ENCODE data around the gene MGMT. TPM values are rescaled to one million over a fixed set of nuclear protein-coding genes. Genes with fewer than 3 reads are reported as not detected.

The MGMT gene
- total RNA-seq, 2 donors from 2014 or later: 18.3 to 25.5 TPM

DNA sequence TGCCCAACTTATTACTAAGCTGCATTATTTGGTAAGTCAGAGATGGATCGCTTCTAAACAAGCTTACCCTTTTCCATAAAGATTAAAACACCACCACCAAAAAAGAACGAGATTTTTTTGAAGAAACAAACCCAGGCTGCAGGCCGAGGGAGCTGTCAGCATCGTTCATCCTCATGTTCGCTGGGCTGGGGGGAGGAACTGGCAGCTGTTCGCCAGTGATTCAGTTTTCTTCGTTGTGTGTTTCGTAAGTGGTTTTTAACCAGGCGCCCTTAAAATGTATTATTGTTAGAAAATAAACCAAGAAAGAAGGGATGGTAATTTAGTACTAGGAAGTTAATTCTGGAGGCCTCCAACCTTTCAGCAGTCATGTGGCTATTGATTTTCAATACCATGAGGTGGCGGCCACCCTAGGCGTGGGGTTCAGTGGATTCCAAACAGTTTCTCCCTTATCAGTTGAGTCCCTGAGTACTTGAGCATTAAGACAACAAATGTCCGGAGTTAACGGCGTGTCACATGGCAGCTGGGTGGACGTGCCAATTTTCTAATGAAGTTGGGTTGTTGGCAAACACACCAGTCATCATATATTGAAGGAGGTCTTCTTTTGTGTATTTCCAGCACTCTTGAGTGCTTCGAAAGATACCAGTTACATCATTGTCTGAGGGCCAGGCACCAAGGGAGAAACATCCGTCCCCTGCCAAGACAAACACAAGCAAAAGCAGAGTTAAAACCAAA is 323.8 kb downstream of the MGMT start:
- no peaks in the 10 kb centered on the region for H3K4me1 ChIP-seq (ENCODE audit: control insufficient read depth in 1 of 2, low read depth in 2 of 2)
- peaks cover 13% of the 10 kb centered on the region for H3K9me3 ChIP-seq
- no peak for ATAC-seq (ENCODE audit: insufficient number of reproducible peaks, low FRiP score, low read depth)
- no peak overlapping the region for H3K4me3 ChIP-seq
- DNase-seq (ENCODE audit: low spot score): no peak
- H3K27me3 ChIP-seq (replicated peaks; ENCODE audit: insufficient read depth): no peaks in the 10 kb centered on the region
- TF ChIP-seq, protein P1, sequence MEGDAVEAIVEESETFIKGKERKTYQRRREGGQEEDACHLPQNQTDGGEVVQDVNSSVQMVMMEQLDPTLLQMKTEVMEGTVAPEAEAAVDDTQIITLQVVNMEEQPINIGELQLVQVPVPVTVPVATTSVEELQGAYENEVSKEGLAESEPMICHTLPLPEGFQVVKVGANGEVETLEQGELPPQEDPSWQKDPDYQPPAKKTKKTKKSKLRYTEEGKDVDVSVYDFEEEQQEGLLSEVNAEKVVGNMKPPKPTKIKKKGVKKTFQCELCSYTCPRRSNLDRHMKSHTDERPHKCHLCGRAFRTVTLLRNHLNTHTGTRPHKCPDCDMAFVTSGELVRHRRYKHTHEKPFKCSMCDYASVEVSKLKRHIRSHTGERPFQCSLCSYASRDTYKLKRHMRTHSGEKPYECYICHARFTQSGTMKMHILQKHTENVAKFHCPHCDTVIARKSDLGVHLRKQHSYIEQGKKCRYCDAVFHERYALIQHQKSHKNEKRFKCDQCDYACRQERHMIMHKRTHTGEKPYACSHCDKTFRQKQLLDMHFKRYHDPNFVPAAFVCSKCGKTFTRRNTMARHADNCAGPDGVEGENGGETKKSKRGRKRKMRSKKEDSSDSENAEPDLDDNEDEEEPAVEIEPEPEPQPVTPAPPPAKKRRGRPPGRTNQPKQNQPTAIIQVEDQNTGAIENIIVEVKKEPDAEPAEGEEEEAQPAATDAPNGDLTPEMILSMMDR (IDR thresholded peaks at IDR 0.05): no peak
- no peak overlapping the region for H3K27ac ChIP-seq
- no peaks in the 10 kb centered on the region for H3K36me3 ChIP-seq

DNA sequence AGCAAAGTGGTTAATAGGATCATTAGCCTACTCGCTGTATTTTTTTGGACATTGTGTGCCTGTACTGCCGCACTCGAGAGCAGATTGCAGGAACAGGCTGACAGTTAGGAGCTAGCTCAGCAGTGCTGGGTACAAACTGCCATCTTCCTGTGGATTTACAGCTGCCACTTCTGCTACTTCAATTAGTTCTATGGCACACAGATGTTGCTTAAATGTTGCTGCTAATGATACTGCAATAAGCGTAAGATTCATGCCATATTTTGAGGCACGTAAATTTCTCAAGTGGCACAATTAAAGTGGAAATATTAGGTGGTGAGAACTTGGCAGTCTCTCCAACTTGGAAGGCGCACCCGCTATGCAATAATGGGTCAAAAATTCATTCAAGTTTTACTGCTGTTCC is 325.1 kb downstream of the MGMT start:
- ATAC-seq (ENCODE audit: insufficient number of reproducible peaks, low FRiP score, low read depth) (no peak), DNase-seq (ENCODE audit: low spot score) (no peak)
- H3K4me3 ChIP-seq: no peak overlapping the region
- H3K4me1 ChIP-seq (ENCODE audit: control insufficient read depth in 1 of 2, low read depth in 2 of 2): no peaks in the 10 kb centered on the region
- H3K27me3 ChIP-seq (replicated peaks; ENCODE audit: insufficient read depth): no peaks in the 10 kb centered on the region
- H3K36me3 ChIP-seq: no peaks in the 10 kb centered on the region
- H3K9me3 ChIP-seq: peaks cover 13% of the 10 kb centered on the region
- TF ChIP-seq, protein P1 (IDR thresholded peaks at IDR 0.05): no peak
- no peak overlapping the region for H3K27ac ChIP-seq

DNA sequence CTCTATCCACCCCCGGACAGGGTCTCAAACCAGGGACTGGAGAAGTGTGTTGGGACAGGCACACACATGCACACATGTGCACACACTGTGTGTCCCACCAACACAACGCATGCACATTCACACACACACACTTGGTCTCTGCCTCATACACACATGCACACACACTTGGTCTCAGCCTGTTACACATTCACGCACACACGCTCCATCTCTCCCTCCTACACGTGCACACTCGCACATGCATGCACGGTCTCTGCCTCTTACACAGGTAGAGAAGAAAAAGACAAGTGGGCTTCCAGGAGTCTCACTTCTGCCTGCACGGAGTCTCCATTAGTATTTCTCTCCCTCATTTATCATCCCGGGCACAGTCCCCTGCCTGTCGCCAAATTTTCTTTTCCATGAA is 325.8 kb downstream of the MGMT start:
- Histone ChIP-seq H3K36me3 (no peaks in the 10 kb centered on the region), H3K27me3 (replicated peaks; ENCODE audit: insufficient read depth) (no peaks in the 10 kb centered on the region), H3K4me1 (ENCODE audit: control insufficient read depth in 1 of 2, low read depth in 2 of 2) (no peaks in the 10 kb centered on the region), H3K4me3 (no peak overlapping the region), H3K9me3 (peaks cover 13% of the 10 kb centered on the region), H3K27ac (no peak overlapping the region)
- ATAC-seq (ENCODE audit: insufficient number of reproducible peaks, low FRiP score, low read depth): no peak
- no peak for DNase-seq (ENCODE audit: low spot score)
- TF ChIP-seq, protein P1 (IDR thresholded peaks at IDR 0.05): no peak

GRCh38 chr10:129793479-129793878 is 326.4 kb downstream of the MGMT start:
- Histone ChIP-seq H3K4me1 (ENCODE audit: control insufficient read depth in 1 of 2, low read depth in 2 of 2) (no peaks in the 10 kb centered on the region), H3K27ac (no peak overlapping the region), H3K27me3 (replicated peaks; ENCODE audit: insufficient read depth) (no peaks in the 10 kb centered on the region), H3K4me3 (no peak overlapping the region), H3K36me3 (no peaks in the 10 kb centered on the region), H3K9me3 (peaks cover 13% of the 10 kb centered on the region)
- TF ChIP-seq, protein P1 (IDR thresholded peaks at IDR 0.05): no peak
- DNase-seq (ENCODE audit: low spot score) (no peak), ATAC-seq (ENCODE audit: insufficient number of reproducible peaks, low FRiP score, low read depth) (no peak)

DNA sequence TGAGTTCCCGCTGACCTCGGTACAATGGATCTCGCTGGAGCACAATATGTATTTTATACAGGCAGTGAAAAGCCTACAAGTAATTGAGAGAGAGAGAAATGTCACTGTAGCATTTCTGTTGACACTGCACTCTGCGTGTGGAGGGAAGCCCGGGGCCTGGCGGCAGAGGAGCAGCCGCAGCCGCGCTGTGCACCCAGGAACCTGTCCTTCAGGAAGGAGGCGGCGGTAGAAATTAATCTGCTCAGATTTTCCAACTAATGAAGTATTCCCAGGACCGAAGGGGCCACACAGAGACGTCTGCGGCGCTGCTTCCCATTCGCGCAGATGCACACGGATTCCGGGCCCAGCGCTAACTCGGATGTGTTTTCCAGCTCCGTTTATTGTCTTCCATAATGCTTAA is 327.0 kb downstream of the MGMT start:
- no peak for DNase-seq (ENCODE audit: low spot score)
- no peaks in the 10 kb centered on the region for H3K27me3 ChIP-seq (replicated peaks; ENCODE audit: insufficient read depth)

More for the DNA sequence above, 327.0 kb downstream of the MGMT start:
- TF ChIP-seq, protein P1 (IDR thresholded peaks at IDR 0.05): no peak
- no peak for ATAC-seq (ENCODE audit: insufficient number of reproducible peaks, low FRiP score, low read depth)
- no peak overlapping the region for H3K27ac ChIP-seq
- no peak overlapping the region for H3K4me3 ChIP-seq
- H3K4me1 ChIP-seq (ENCODE audit: control insufficient read depth in 1 of 2, low read depth in 2 of 2): no peaks in the 10 kb centered on the region
- peaks cover 13% of the 10 kb centered on the region for H3K9me3 ChIP-seq
- no peaks in the 10 kb centered on the region for H3K36me3 ChIP-seq
